Neural cell (in vitro differentiated cells): Measurements from ENCODE around the gene BTN2A1. TPM values are rescaled to one million over a fixed set of nuclear protein-coding genes. Genes with fewer than 3 reads are reported as not detected.

Source experiments
- H2AFZ ChIP-seq: fragments of 200-600, 300-800 bp; sonication (generic), shearing (Covaris generic); 2 replicates; pipeline ENCODE4 v1.6.0; 2014; ENCODE audit warnings: low read depth, mild to moderate bottlenecking, antibody characterized with exemption, low read length, moderate library complexity
- H3F3A ChIP-seq: fragments of 200-600 bp; shearing (Covaris generic); 2 replicates; pipeline ENCODE4 v1.6.1; 2016; ENCODE audit warnings: mild to moderate bottlenecking, moderate library complexity, mixed read lengths, antibody characterized with exemption, low read length; ENCODE audit not compliant: insufficient read depth, poor library complexity, severe bottlenecking
- H3K27ac ChIP-seq: fragments of 200-600, 300-800 bp; sonication (generic), shearing (Covaris generic); 2 replicates; pipeline ENCODE4 v1.5.1; 2014; ENCODE audit warnings: mild to moderate bottlenecking, low read length, moderate library complexity
- H3K27me3 ChIP-seq: fragments of 300-800, 200-600 bp; sonication (generic), shearing (Covaris generic); 2 replicates; pipeline ENCODE4 v1.6.0; 2014; ENCODE audit warnings: mild to moderate bottlenecking, low read depth, low read length, moderate library complexity; ENCODE audit not compliant: insufficient read depth
- H3K36me3 ChIP-seq: fragments of 300-800, 200-600 bp; sonication (generic), shearing (Covaris generic); 2 replicates; pipeline ENCODE4 v1.5.1; 2014; ENCODE audit warnings: mild to moderate bottlenecking, antibody characterized with exemption, low read length, moderate library complexity; ENCODE audit not compliant: insufficient read depth
- H3K4me2 ChIP-seq: fragments of 300-800, 200-600 bp; sonication (generic), shearing (Covaris generic); 2 replicates; pipeline ENCODE4 v1.6.0; 2014; ENCODE audit warnings: mild to moderate bottlenecking, low read length
- H3K4me3 ChIP-seq: fragments of 300-800, 200-600 bp; sonication (generic), shearing (Covaris generic); 2 replicates; pipeline ENCODE4 v1.5.1; 2014; ENCODE audit warnings: mild to moderate bottlenecking, low read length, moderate library complexity
- H3K79me2 ChIP-seq: fragments of 200-600 bp; shearing (Covaris generic); replicated peaks from 2 replicates; pipeline ENCODE4 v1.6.0; 2014; ENCODE audit warnings: mild to moderate bottlenecking, low read length, moderate library complexity; ENCODE audit not compliant: insufficient read depth
- H3K9ac ChIP-seq: fragments of 300-800, 200-600 bp; sonication (generic), shearing (Covaris generic); 2 replicates; pipeline ENCODE4 v1.6.1; 2016; ENCODE audit warnings: mild to moderate bottlenecking, low read length, mixed read lengths
- H3K9me2 ChIP-seq: fragments of 200-600 bp; shearing (Covaris generic); 2 replicates; pipeline ENCODE4 v1.6.1; 2016; ENCODE audit warnings: mild to moderate bottlenecking, low read length, mixed read lengths; ENCODE audit not compliant: insufficient read depth
- H3K9me3 ChIP-seq: fragments of 200-600, 300-800 bp; sonication (generic), shearing (Covaris generic); 2 replicates; pipeline ENCODE4 v1.6.1; 2016; ENCODE audit warnings: mild to moderate bottlenecking, mixed run types, low read length, moderate library complexity, mixed read lengths
- H4K20me1 ChIP-seq: fragments of 200-600 bp; shearing (Covaris generic); 2 replicates; pipeline ENCODE4 v1.6.1; 2016; ENCODE audit warnings: mild to moderate bottlenecking, mixed run types; ENCODE audit not compliant: insufficient read depth
- EP300 ChIP-seq: fragments of 450-650 bp; conservative IDR thresholded peaks from 2 replicates; pipeline ENCODE4 v1.6.1; 2014; ENCODE audit warnings: antibody characterized with exemption, mild to moderate bottlenecking, moderate library complexity; ENCODE audit not compliant: poor library complexity, severe bottlenecking
- EZH2 ChIP-seq: fragments of 200-600, 300-800 bp; shearing (Covaris generic), sonication (generic); IDR thresholded peaks from 2 replicates; pipeline ENCODE4 v1.6.1; 2014; ENCODE audit warnings: antibody characterized with exemption, low read length, borderline replicate concordance, mild to moderate bottlenecking; ENCODE audit not compliant: insufficient read depth, poor library complexity, severe bottlenecking
- MXI1 ChIP-seq: fragments of 450-650 bp; conservative IDR thresholded peaks from 2 replicates; pipeline ENCODE4 v1.6.1; 2014; ENCODE audit warnings: antibody characterized with exemption, mild to moderate bottlenecking; ENCODE audit not compliant: poor library complexity, severe bottlenecking
- POLR2AphosphoS5 ChIP-seq: IDR thresholded peaks from 2 replicates; pipeline ENCODE4 v1.6.1; 2012
- RAD21 ChIP-seq: fragments of 450-650 bp; conservative IDR thresholded peaks from 2 replicates; pipeline ENCODE4 v1.6.1; 2014; ENCODE audit warnings: antibody characterized with exemption, mild to moderate bottlenecking, moderate library complexity
- REST ChIP-seq: IDR thresholded peaks from 2 replicates; pipeline ENCODE4 v1.6.1; 2012; ENCODE audit warnings: borderline replicate concordance
- SMC3 ChIP-seq: fragments of 450-650 bp; conservative IDR thresholded peaks from 2 replicates; pipeline ENCODE4 v1.6.1; 2014; ENCODE audit warnings: antibody characterized with exemption, mild to moderate bottlenecking, moderate library complexity; ENCODE audit not compliant: poor library complexity
- TAF1 ChIP-seq: IDR thresholded peaks from 2 replicates; pipeline ENCODE4 v1.6.1; 2012; ENCODE audit warnings: low read depth
- polyA plus RNA-seq: library from polyadenylated mRNA; depleted of rRNA; stranded (reverse); fragments of >200 nt; gene quantifications from 2 replicates; pipeline ENCODE4 v1.2.3, GENCODE V29; 2014
- TF ChIP-seq, protein P1 (sequence below): fragments of 450-650 bp; IDR thresholded peaks from 2 replicates; pipeline ENCODE4 v1.5.1; 2014; ENCODE audit warnings: antibody characterized with exemption, mild to moderate bottlenecking, moderate library complexity; ENCODE audit not compliant: poor library complexity, severe bottlenecking

BTN2A1 gene
- polyA plus RNA-seq, 1 donor from 2014 or later = 33.8 TPM

DNA sequence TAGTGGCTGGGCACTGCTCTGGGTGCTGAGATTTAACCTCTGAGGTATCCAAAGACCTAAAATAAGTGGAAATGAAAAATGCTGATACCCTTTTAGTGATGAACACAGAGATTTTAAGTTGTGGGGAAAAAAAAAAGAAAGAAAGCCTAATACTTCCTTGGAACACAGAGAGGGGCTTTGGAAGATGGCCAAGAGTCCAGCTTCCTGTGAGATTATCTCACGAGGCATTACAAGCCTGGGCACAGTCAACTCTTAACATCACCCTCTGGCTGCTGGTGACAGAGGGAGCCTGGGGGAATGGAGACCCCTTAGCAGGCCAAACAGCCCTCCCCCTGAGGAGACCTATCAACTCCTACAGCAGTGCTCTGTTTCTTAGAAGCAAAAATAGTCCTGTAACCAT, 19.7 kb downstream of the BTN2A1 start:
- Histone ChIP-seq H3K4me3 (no peak overlapping the region), H3K4me2 (no peak overlapping the region), H3K27me3 (no peaks in the 10 kb centered on the region), H3K27ac (no peak overlapping the region), H3K9ac (no peak overlapping the region), H3K79me2 (no peaks in the 10 kb centered on the region), H4K20me1 (no peaks in the 10 kb centered on the region), H3K9me2 (no peaks in the 10 kb centered on the region), H2AFZ (no peak overlapping the region), H3F3A (no peaks in the 10 kb centered on the region), H3K36me3 (no peaks in the 10 kb centered on the region), H3K9me3 (no peaks in the 10 kb centered on the region)
- TF ChIP-seq REST (no peak), TAF1 (no peak), EZH2 (no peak), EP300 (no peak), MXI1 (no peak)
- TF ChIP-seq, protein P1, sequence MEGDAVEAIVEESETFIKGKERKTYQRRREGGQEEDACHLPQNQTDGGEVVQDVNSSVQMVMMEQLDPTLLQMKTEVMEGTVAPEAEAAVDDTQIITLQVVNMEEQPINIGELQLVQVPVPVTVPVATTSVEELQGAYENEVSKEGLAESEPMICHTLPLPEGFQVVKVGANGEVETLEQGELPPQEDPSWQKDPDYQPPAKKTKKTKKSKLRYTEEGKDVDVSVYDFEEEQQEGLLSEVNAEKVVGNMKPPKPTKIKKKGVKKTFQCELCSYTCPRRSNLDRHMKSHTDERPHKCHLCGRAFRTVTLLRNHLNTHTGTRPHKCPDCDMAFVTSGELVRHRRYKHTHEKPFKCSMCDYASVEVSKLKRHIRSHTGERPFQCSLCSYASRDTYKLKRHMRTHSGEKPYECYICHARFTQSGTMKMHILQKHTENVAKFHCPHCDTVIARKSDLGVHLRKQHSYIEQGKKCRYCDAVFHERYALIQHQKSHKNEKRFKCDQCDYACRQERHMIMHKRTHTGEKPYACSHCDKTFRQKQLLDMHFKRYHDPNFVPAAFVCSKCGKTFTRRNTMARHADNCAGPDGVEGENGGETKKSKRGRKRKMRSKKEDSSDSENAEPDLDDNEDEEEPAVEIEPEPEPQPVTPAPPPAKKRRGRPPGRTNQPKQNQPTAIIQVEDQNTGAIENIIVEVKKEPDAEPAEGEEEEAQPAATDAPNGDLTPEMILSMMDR = no peak

GRCh38 chr6:26478100-26478984, 20.6 kb downstream of the BTN2A1 start:
- H3K9me3 ChIP-seq = no peaks in the 10 kb centered on the region

More at GRCh38 chr6:26478100-26478984, 20.6 kb downstream of the BTN2A1 start:
- Histone ChIP-seq H2AFZ (no peak overlapping the region), H3K4me3 (no peak overlapping the region), H3K4me2 (no peak overlapping the region), H3K79me2 (no peaks in the 10 kb centered on the region), H3F3A (no peaks in the 10 kb centered on the region), H3K9me2 (no peaks in the 10 kb centered on the region), H3K36me3 (no peaks in the 10 kb centered on the region), H3K27me3 (no peaks in the 10 kb centered on the region), H4K20me1 (no peaks in the 10 kb centered on the region), H3K27ac (no peak overlapping the region), H3K9ac (no peak overlapping the region)
- TF ChIP-seq SMC3 (no peak), MXI1 (no peak), RAD21 (no peak), REST (no peak), EP300 (no peak), POLR2AphosphoS5 (no peak), TAF1 (no peak), EZH2 (no peak)
- TF ChIP-seq, protein P1 = no peak
